Activated T-cell treated with anti-CD3 and anti-CD28 coated beads, Interleukin-2, amount 50 U/mL, for 48 hours (primary cell): ENCODE measurements around the gene IL19.

Experiments
- DNase-seq, 2 experiments: peaks; one replicate each; pipeline ENCODE4 v3.0.0-alpha.2; 2020

The IL19 gene

DNA sequence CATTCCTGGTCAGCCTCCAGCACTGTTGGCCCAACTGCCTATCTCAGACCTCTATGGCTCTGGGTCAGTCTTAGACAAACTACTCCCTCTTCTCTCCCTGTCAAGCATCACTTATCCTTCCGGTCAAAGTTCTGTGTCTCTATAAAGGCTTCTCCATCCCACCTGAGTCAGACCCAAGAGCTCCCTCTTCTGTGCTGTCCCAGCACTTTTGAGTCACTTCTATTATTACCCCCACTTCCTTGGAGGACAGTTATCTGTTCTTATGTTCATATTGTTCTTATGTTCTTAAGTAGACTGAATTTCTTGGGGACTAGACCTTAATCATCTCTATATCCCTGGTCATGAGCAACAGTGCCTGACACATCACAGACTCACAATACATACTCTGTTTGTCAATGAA is 30.9 kb downstream of the IL19 start:
- no peak for DNase-seq

DNA sequence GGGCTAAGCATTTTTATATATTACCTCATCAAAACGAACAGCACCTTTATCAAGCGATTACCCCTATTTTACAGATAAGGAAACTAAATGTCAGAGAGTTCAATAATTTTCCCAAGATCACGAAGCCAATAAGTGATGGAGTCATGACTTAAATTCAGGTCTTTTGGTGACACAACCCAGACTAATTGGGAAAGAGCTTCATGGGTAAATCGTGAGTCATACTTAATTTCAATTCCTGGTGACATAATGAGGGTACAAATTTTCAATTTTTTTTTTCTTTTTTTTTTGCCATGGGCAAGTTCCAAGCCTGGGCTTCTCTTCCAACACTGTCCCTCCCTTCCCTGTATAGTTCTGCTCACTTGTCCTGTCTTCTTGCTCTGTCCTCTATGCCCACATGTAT is 31.8 kb downstream of the IL19 start:
- no peak for DNase-seq

DNA sequence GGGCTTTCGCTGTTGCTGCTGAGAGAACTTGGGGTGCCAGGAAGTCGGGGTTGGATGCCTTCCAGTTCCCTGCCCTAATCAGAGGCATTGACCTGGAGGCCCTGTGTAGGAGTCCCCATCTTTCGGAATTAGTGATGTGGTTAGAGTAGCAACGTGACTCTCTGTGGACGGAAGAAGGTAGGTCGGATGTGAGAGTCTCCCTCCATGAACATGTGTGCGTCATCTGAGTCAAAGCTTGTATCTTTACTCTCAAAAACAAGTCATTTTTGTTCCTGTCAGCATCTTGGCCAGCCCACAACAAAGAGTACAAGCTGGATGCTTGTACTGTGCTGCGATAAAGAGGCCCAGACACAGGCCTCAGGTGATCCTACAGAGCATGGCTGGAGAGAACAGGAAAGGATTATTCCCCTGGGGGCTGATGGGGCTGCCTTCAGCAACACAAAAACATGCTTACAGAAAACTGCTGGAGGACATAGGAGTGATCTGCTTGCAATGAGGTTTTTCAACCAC is 32.7 kb downstream of the IL19 start:
- peak; percentile 77 to 81 for DNase-seq

DNA sequence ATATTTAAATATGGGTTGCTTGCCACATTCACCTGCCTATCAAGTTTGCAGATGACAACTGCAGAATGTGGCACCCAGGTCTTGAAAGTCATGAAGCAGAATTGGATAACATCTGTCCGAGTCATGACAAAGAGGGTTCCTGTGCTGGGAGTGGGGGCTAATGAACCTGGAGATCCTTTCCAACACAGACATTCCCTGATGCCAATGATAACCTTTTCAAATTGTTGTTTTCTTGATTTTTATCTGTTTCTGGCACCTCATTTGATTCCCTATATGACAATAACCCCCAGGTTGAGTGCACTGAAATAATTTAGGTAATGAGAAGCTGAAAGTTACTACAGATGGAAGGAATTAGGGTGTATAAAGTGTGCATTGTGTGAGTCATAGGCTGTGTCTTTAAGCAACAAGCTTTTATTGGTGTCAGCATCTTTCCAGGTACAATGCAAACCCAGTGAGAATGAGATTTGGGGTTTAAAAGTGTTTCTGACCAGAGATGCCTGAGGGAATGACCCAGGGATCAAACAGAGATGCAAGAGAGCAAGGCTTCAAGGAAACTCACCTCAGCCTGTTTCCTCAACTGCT is 33.7 kb downstream of the IL19 start:
- no peak for DNase-seq

DNA sequence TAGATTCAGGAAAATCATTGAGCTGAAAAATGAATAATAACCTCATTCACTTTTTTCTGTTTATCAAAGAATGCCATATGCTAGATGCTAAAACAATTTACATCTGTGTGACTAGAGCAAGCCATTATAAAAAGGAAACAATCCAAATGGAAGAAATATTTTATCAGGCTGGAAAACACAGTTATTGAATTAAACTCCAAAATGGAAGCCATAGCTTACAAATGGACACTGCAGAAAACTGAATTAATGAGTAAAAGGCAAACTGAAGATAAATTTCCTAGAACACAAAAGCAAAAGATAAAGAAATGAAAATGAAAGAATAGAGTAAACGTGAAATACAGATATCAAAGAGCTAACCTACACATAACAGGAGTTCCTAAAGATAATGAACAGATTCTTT is 34.8 kb downstream of the IL19 start:
- DNase-seq = no peak

DNA sequence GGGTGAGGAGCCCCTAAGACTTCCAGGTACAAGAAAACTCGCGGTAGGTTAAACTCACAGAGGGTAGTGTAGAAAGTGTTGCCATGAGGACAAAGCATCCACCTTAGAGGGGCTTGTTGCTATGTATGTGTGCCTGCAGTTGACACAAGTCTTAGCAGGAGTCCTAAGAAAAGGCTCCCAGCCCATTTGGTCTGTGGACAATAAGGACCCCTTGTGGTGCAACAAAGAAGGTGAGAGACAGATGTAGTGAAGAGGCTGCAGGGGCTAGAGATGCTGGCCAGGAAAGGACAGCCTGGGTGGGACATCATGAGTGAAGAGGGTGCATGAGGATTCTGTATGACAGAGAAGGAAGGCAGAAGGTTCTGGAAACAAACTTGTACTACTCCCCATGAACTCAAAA is 38.0 kb downstream of the IL19 start:
- DNase-seq = peak in 1 of 2 experiments; percentile 59

DNA sequence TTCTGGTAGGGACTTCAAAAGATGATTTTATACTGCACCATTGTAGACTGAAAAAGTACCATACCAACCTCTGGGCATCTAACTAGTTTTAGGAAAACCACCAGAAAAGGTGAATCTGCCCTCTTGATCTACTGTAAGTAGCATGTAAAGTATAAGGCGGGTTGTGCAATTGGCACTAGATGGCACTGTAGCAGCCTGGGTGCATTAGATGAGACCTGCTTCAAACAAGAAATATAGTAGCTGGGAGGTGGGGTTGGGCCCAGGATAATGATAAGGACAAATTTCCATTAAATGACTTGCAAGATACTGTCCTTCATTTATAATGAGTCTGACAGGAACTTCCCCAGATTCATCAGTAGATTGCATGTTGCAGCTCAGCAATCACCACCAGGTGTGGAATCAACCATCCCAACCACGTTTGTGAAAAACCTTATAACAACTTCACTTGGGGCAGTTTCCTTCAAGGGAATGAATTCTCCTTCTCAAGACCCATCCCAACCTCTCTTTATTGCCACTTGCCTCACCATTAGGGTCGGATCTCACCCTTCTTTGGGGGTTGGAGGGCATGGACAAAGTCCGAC is 39.0 kb downstream of the IL19 start:
- no peak for DNase-seq

DNA sequence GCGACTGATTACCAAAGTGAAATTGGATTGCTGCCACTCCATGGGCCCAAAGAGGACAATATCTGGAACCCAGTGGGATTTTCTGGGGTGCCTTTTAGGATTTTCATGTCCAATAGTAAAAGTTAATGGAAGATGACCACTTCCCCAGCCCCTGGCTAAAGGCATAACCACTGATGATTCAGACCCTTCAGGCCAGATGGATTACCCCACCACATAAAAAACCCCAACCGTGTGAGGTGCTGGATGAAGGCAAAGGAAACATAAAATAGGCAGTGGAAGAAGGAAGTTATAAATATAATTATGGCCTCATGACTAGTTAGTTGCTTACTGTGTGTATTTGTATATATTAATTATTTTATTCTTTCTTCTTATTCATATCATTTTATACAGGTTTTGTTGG is 41.9 kb downstream of the IL19 start:
- no peak for DNase-seq

DNA sequence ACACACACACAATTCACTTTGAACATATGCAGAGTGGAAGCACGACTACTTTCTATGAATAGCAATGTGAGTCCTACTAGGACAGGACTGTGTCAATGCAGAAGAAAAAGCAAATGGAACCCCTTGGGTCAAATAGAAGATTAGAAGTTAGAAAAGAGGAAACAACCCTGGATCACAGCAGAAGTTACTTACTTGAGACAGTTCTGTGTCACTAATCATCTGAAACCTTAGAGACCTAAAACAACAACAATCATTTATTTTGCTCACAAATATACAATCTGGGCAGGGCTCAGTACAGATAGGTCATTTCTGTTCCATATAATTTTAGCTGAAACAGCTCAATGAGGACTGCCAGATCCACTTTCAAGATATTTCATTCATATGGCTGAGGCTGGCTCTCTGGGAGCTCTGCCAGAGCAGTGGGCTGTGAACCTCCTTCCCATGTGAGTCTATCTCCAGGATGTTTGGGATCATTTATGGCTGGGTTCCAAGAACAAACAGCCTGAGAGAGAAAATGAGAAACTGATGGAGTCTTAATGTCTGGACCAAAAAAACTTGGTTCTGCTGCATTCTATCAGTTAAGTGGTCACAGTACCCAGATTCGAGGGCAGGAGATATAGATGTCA is 44.3 kb downstream of the IL19 start:
- DNase-seq = no peak

DNA sequence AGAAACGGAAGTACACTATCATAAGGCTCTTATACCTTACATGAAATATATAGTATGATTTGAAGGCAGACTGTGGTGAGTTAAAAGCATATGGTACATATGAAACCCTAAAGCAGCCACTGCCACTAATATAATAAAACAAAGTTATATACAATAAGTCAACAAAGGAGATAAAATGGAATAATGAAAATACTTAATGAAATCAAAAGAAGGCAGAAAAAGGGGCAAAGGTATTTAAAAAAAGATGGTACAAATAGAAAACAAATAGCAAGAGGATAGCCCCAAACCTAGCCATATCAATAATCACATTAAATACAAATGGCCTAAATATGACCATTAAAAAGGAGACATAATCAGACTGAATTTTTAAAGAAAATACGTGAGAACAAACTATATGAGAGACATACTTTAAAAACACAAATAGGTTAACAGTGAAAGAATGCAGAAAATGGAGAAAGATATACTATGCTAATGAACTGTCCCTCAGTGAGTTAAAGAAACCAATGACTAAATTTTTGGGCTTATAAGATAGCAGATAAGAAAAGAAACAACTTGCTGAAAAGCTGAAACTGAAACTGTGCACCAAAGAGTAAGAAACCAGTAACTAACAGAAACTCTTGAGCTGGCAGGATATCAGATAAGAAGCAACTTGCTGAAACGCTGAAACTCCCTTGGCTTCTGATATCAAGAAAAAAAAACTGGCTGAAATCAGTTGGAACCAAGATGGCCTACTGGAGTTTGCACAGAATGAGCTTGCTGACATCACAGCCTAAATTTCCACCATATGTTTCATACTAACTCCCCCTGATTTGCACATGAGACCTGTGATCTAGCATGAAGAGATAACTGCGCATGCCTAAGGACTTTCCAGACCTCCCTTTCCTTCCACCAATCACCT is 46.1 kb downstream of the IL19 start:
- DNase-seq = no peak

DNA sequence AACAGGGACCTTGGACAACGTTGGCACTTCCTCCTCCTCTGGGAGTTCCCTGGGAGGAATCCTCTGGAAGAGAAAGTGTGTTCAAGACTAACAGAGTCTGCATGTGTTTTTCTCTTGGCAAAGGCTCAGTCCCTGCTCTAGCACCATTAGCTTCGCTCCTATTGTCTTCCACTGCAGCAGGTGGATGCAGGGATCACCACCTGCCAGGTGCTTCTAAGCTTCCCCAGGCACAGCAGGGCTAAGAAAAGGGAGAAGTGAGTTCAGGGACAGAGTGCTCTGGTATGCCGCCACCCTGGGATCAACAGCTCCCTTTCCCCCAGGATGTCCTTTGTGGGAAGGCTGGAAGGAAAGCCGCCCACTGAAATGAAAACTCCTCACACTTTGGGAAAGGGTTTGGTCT is 50.9 kb downstream of the IL19 start:
- DNase-seq = no peak

DNA sequence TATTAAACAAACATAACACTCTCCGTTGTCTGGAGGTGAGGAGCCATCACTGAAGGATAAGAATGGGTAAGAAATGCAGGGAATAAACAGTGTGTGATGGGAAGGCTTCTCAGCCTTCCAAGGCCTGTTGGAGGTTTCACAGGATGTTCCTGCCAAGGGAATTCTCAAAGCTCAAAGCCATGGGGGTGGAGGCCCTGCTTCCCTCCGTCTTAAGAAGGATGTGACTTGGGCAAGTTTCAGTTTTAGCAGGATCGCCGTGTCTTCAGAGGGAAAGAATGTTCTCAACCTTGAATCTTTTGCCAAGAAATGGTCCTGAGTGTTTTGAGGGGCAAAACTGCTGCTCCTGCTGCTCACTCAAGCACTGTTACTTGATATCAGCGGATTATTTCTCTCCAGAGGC is 53.2 kb downstream of the IL19 start:
- DNase-seq = no peak

DNA sequence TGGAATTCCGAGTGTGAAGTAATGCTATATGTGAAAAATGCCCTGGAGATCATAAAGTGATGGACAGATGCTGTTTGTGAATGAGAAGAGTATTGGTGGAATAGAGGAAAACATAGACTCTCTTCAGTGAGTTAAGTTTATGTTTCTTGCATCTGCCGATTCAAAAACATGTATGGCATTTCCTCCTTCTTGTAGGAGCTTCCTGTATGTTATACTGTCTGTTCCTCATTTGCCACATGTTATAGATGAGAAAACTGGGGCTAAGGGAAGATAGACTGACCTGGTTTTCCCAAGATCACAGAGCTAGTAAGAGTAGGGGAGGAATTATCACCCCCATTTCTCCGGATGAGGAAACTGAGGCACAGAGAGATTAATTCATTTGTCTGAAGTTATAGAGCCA is 53.8 kb downstream of the IL19 start:
- DNase-seq = no peak

DNA sequence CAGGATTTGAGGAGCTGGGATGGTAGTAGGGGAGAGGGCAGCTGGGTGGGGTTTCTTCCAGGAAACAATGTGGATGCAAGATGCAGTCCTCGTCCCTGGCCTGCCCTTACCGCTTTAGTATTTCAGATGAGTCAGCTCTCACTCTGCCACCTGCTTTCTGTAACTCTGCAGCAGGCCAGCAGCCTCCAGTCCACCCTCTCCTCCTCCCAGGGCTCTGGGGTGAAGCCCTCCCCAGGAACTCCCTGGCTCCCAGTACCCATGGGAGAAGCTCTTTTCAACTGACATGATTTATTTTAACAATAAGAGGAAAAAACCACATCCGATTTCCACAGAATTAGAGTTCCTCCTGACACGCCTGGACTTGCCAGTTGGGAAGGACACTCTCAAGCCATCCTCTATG is 55.8 kb downstream of the IL19 start:
- DNase-seq = no peak

DNA sequence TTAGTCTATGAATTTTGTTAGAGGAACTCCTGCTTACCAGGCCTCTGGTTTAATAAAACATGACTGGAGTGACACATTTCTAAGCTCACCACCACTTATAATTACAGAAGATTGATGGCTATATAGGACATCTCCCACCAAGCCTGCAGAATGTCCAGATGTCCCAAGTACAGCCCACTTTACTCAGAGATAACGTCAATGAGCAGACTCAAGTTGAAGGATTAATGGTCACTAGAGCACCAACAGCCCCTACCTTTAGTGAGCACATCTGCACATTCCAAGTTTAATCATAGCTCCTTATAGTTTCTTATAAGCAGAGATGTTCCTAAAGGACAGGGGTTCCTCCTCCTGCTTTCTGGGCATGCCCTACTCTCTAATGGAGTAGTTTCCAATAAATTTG is 57.5 kb downstream of the IL19 start:
- DNase-seq = no peak

DNA sequence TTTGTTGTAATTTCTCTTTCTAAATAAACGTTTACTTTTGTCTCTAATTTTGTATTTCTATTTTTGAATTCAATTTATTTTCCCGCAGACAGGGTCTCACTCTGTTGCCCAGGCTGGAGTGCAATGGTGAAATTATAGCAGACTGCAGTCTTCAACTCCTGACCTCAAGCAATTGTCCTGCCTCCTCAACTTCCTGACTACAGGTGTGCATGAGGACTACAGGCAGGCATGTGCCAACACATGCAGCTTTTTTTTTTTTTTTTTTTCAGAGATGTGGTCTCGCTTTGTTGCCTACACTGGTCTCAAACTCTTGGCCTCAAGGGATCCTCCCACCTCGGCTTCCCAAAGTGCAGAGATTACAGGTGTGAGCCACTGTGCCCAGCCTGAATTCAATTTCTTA is 58.2 kb downstream of the IL19 start:
- no peak for DNase-seq

DNA sequence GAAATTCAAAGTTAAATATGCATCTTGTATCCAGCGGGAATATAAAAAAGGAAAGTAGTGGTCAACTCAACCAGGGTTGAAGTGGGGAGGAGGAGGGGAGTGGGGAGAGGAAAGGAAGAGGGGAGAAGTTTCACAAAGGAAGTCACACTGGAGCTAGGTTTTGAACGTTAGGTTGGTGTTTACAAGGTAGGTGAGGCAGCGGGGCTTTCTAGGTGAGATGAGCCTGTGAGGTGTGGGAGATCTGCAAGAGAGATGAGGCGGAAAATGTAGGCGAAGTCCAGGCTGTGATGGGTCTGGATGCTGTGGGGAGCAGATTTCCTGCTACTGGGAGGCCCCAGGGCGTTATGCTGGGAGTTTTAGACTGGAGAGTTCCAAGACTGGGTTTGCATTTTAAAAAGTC is 58.7 kb downstream of the IL19 start:
- DNase-seq = no peak

DNA sequence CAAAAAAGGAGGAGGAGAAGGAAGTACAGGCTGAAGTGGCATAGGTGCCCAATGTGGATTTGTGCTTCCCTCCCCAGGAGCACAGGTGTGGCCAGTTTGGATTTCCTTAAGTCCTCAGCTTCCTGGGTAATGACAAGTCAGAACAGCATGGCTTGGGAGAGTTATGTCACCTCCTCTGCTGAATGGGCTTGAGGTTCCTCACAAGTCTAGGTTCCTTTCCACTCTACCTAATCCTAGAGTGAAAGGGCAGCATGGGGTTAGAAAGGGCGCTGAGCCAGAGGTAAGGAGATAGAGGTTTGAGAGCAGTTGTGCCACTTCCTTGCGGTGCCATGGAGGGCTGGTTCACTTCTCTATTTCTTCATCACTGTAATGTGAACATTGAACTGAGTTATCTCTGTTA is 59.3 kb downstream of the IL19 start:
- no peak for DNase-seq

DNA sequence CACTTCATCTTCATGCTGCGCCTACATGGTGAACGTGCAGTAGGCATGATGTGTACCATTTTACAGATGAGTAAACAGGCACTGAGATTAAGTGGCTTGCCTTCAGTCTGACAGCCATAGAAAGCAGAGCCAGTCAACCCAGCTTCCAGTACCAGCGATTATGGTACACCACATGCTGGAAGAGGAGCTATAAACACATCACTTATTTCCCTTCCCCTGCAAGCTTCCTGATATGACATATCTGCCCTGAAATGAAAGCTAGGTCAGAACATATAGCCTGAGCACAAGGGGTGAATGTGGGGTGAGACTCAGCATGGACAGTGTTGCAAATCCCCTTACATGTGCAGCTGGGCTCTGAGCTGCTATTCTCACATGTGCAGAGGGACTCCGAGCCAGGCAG is 61.1 kb downstream of the IL19 start:
- no peak for DNase-seq

DNA sequence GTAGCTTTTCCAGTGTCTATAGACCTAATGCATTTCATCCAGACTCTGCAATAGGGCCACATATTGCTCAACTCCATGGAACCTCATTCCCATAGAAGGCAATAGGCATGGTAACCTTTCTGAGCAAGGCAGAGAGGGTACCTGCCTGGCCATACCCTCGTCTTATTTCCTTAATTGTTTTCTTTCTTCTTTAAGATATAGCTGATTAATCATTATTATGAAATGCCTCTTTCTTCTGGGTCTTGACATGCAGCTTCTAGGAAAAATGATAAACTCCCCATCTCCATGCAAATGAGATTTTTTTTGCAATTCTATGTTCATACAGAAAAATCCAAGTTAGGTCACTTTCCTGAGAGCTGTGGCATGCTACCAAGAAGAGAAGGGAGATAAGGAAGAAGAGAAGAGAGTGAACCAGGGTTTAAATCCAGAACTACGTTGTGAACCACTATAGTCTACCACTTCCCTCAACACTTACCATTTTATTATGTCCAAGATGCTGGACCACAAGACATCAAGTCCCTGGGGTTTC is 61.8 kb downstream of the IL19 start:
- no peak for DNase-seq

DNA sequence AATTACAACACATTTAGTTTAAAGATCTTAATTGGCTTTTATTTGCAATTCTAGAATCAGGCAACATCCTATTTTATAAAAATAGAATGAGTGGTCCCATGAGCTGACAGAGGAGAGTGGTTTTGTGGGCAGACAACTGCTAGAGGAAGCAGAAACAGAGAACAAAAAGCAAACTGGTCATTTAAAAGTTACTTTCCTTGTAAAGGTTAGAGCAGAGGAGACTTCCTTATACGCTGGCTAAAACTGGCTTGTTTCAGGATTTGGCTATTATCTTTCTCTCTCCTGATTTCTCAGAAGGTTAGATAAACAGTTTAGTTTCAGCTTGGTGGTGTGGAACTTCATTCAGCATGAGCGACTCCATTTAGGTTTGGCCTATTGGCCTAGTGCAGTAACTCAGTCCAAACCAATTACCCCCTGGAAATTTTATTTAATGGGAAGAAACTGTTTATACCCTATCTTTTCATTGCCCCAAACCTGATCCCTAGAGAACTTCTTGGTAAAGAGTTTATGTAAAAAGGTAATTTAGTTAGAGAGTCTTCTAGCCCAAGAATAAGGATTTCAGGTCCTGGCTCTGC is 62.6 kb downstream of the IL19 start:
- no peak for DNase-seq

DNA sequence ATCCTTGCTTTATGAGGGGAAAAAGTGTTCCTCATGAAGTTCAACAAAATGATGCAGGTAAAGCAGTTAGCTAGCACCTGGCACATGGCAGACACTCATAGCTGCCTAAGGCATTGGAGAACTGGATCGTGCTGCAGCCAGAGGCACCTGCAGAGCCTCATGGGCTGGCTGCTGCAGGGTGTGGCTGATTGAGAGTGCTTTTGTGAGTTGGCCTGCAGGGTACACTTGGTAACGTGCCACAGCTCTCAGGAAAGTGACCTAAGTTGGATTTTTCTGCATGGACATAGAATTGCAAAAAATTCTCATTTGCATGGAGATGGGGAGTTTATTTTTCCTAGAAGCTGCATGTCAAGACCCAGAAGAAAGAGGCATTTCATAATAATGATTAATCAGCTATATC is 63.2 kb downstream of the IL19 start:
- DNase-seq = no peak

DNA sequence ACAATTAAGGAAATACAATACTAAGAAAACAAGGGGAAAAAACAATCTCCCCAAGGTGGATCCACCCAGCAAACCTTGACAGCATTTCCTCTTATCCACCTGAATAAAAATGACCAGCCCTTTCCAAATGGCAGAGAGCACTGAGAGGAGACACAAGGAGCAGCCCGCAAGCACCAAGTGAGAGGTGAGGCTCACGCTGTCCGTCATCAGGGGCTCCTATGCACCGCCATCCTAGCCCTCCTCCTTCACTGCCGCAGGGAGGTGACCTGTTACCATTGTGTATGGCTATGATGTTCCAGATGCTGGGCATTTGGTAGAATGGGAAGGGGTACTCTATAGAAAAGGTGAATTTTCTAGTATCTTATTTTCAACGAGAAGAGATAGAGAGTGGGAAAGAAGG is 63.6 kb downstream of the IL19 start:
- no peak for DNase-seq
